ENCODE results near the gene OSBPL6.
"Not testable (repeated sequence)": the region's sequence is repeated elsewhere in the genome, so short reads cannot be mapped to it uniquely, and the experiment has no call there.

- not testable (repeated sequence) for TF ChIP-seq MAX (IDR thresholded peaks at IDR 0.05; ENCODE audit: low read depth, low read length); CTCF (IDR thresholded peaks at IDR 0.05; ENCODE audit: low read depth, low read length); POLR2A (IDR thresholded peaks at IDR 0.05; ENCODE audit: extremely low read depth, insufficient read length)
These were observed 163.4 kb downstream of the OSBPL6 start for GRCh38 chr2:178357704-178358103.

Measured in NB4 (cell line).